Stimulated activated naive CD8-positive, alpha-beta T cell treated with anti-CD3 and anti-CD28 coated beads, Interleukin-15, Interleukin-2, amounts not matched to agents 100 ng/mL and 50 ng/mL, for 24 hours (primary cell): ENCODE results near the gene PRKCA.
A peak's percentile ranks its signal among the peaks of the same experiment; 100 is the strongest.
"Not testable (repeated sequence)": the region's sequence is repeated elsewhere in the genome, so short reads cannot be mapped to it uniquely, and the experiment has no call there.

ENCODE experiments used
- H3K27ac Mint-ChIP-seq: one replicate; pipeline ENCODE4 v1.8.0; 2021; ENCODE audit warnings: mild to moderate bottlenecking, mixed read lengths
- H3K27me3 Mint-ChIP-seq: one replicate; pipeline ENCODE4 v1.8.0; 2021; ENCODE audit warnings: mixed read lengths
- H3K36me3 Mint-ChIP-seq: one replicate; pipeline ENCODE4 v1.8.0; 2021; ENCODE audit warnings: low read depth, mixed read lengths
- H3K4me1 Mint-ChIP-seq: one replicate; pipeline ENCODE4 v1.8.0; 2021; ENCODE audit warnings: low read depth, mixed read lengths
- H3K4me3 Mint-ChIP-seq: one replicate; pipeline ENCODE4 v1.8.0; 2021; ENCODE audit warnings: mild to moderate bottlenecking, mixed read lengths
- H3K9me3 Mint-ChIP-seq: one replicate; pipeline ENCODE4 v1.8.0; 2021; ENCODE audit warnings: mixed read lengths

Gene PRKCA

GRCh38 chr17:66330646-66331037 is 28.2 kb downstream of the PRKCA start:
- Mint-ChIP-seq H3K4me1 (peaks cover 86% of the 10 kb centered on the region), H3K4me3 (peak overlapping the region; percentile 68), H3K9me3 (no peaks in the 10 kb centered on the region), H3K27ac (peak overlapping the region; percentile 92), H3K36me3 (peaks cover 46% of the 10 kb centered on the region), H3K27me3 (no peaks in the 10 kb centered on the region)

GRCh38 chr17:66331038-66331816 is 28.8 kb downstream of the PRKCA start:
- H3K27ac Mint-ChIP-seq: peak overlapping the region; percentile 92
- H3K4me1 Mint-ChIP-seq: peaks cover 86% of the 10 kb centered on the region
- H3K27me3 Mint-ChIP-seq: no peaks in the 10 kb centered on the region
- no peaks in the 10 kb centered on the region for H3K9me3 Mint-ChIP-seq
- H3K36me3 Mint-ChIP-seq: peaks cover 50% of the 10 kb centered on the region
- peak overlapping the region; percentile 68 for H3K4me3 Mint-ChIP-seq

- no peak overlapping the region for H3K4me3 Mint-ChIP-seq
- peaks cover 50% of the 10 kb centered on the region for H3K36me3 Mint-ChIP-seq
- H3K27me3 Mint-ChIP-seq: no peaks in the 10 kb centered on the region
- no peaks in the 10 kb centered on the region for H3K9me3 Mint-ChIP-seq
- H3K4me1 Mint-ChIP-seq: peaks cover 85% of the 10 kb centered on the region
- peak overlapping the region; percentile 36 for H3K27ac Mint-ChIP-seq
Observed at GRCh38 chr17:66335797-66336196, 33.4 kb downstream of the PRKCA start.

GRCh38 chr17:66337268-66337667 is 34.9 kb downstream of the PRKCA start:
- no peaks in the 10 kb centered on the region for H3K27me3 Mint-ChIP-seq
- H3K36me3 Mint-ChIP-seq: peaks cover 62% of the 10 kb centered on the region
- peak overlapping the region; percentile 19 for H3K27ac Mint-ChIP-seq
- H3K4me1 Mint-ChIP-seq: peaks cover 81% of the 10 kb centered on the region
- H3K9me3 Mint-ChIP-seq: no peaks in the 10 kb centered on the region
- no peak overlapping the region for H3K4me3 Mint-ChIP-seq

GRCh38 chr17:66337866-66338485 is 35.6 kb downstream of the PRKCA start:
- Mint-ChIP-seq H3K4me3 (peak overlapping the region; percentile 59), H3K27ac (peak overlapping the region; percentile 83), H3K4me1 (peaks cover 82% of the 10 kb centered on the region), H3K27me3 (no peaks in the 10 kb centered on the region), H3K9me3 (no peaks in the 10 kb centered on the region), H3K36me3 (peaks cover 63% of the 10 kb centered on the region)

GRCh38 chr17:66338937-66339336 is 36.5 kb downstream of the PRKCA start:
- peak overlapping the region; percentile 8 for H3K4me3 Mint-ChIP-seq
- H3K27me3 Mint-ChIP-seq: no peaks in the 10 kb centered on the region
- peaks cover 84% of the 10 kb centered on the region for H3K4me1 Mint-ChIP-seq
- H3K9me3 Mint-ChIP-seq: no peaks in the 10 kb centered on the region
- H3K27ac Mint-ChIP-seq: peak overlapping the region; percentile 83
- H3K36me3 Mint-ChIP-seq: peaks cover 72% of the 10 kb centered on the region

- H3K27me3 Mint-ChIP-seq: no peaks in the 10 kb centered on the region
- peak overlapping the region; percentile 8 for H3K4me3 Mint-ChIP-seq
- H3K36me3 Mint-ChIP-seq: peaks cover 68% of the 10 kb centered on the region
- no peaks in the 10 kb centered on the region for H3K9me3 Mint-ChIP-seq
- H3K4me1 Mint-ChIP-seq: peaks cover 80% of the 10 kb centered on the region
- peak overlapping the region; percentile 83 for H3K27ac Mint-ChIP-seq
Observed at GRCh38 chr17:66339561-66339960, 37.1 kb downstream of the PRKCA start.

- no peak overlapping the region for H3K27ac Mint-ChIP-seq
- peaks cover 74% of the 10 kb centered on the region for H3K4me1 Mint-ChIP-seq
- H3K36me3 Mint-ChIP-seq: peaks cover 56% of the 10 kb centered on the region
- no peaks in the 10 kb centered on the region for H3K27me3 Mint-ChIP-seq
- no peak overlapping the region for H3K4me3 Mint-ChIP-seq
- H3K9me3 Mint-ChIP-seq: no peaks in the 10 kb centered on the region
Observed at GRCh38 chr17:66340720-66341119, 38.3 kb downstream of the PRKCA start.

GRCh38 chr17:66341462-66341861 is 39.0 kb downstream of the PRKCA start:
- Mint-ChIP-seq H3K4me1 (peaks cover 67% of the 10 kb centered on the region), H3K4me3 (no peak overlapping the region), H3K27me3 (no peaks in the 10 kb centered on the region), H3K36me3 (peaks cover 51% of the 10 kb centered on the region), H3K9me3 (no peaks in the 10 kb centered on the region), H3K27ac (no peak overlapping the region)

GRCh38 chr17:66342263-66342662 is 39.9 kb downstream of the PRKCA start:
- not testable (repeated sequence) for H3K4me3 Mint-ChIP-seq, H3K27me3 Mint-ChIP-seq, H3K9me3 Mint-ChIP-seq, H3K27ac Mint-ChIP-seq
- Mint-ChIP-seq H3K36me3 (peaks cover 51% of the 10 kb centered on the region), H3K4me1 (peaks cover 66% of the 10 kb centered on the region)

GRCh38 chr17:66343531-66344078 is 41.2 kb downstream of the PRKCA start:
- H3K36me3 Mint-ChIP-seq: peaks cover 42% of the 10 kb centered on the region
- peaks cover 66% of the 10 kb centered on the region for H3K4me1 Mint-ChIP-seq
- H3K27me3 Mint-ChIP-seq: no peaks in the 10 kb centered on the region
- no peak overlapping the region for H3K27ac Mint-ChIP-seq
- H3K4me3 Mint-ChIP-seq: no peak overlapping the region
- no peaks in the 10 kb centered on the region for H3K9me3 Mint-ChIP-seq

- Mint-ChIP-seq H3K4me1 (peaks cover 66% of the 10 kb centered on the region), H3K9me3 (no peaks in the 10 kb centered on the region)
Observed at GRCh38 chr17:66344473-66344872, 42.1 kb downstream of the PRKCA start.

GRCh38 chr17:66345264-66345663 is 42.9 kb downstream of the PRKCA start:
- Mint-ChIP-seq H3K27me3 (no peaks in the 10 kb centered on the region), H3K36me3 (peaks cover 35% of the 10 kb centered on the region), H3K4me3 (no peak overlapping the region), H3K4me1 (peaks cover 66% of the 10 kb centered on the region), H3K27ac (no peak overlapping the region), H3K9me3 (no peaks in the 10 kb centered on the region)

More at GRCh38 chr17:66344473-66344872, 42.1 kb downstream of the PRKCA start:
- Mint-ChIP-seq H3K27me3 (no peaks in the 10 kb centered on the region), H3K4me3 (no peak overlapping the region), H3K36me3 (peaks cover 39% of the 10 kb centered on the region), H3K27ac (no peak overlapping the region)

- H3K4me3 Mint-ChIP-seq, H3K9me3 Mint-ChIP-seq, H3K27me3 Mint-ChIP-seq, H3K27ac Mint-ChIP-seq: not testable (repeated sequence)
- peaks cover 64% of the 10 kb centered on the region for H3K4me1 Mint-ChIP-seq
- H3K36me3 Mint-ChIP-seq: peaks cover 27% of the 10 kb centered on the region
Observed at GRCh38 chr17:66345949-66346638, 43.7 kb downstream of the PRKCA start.
